Stimulated activated CD4-positive, alpha-beta T cell treated with anti-CD3 and anti-CD28 coated beads, Interleukin-4, amount 100 ng/mL, for 1 hour (primary cell): ENCODE results near the gene GSTT2.

ENCODE experiments used
- DNase-seq: peaks from one replicate; pipeline ENCODE4 v3.0.0-alpha.2; 2020

Gene GSTT2

DNA sequence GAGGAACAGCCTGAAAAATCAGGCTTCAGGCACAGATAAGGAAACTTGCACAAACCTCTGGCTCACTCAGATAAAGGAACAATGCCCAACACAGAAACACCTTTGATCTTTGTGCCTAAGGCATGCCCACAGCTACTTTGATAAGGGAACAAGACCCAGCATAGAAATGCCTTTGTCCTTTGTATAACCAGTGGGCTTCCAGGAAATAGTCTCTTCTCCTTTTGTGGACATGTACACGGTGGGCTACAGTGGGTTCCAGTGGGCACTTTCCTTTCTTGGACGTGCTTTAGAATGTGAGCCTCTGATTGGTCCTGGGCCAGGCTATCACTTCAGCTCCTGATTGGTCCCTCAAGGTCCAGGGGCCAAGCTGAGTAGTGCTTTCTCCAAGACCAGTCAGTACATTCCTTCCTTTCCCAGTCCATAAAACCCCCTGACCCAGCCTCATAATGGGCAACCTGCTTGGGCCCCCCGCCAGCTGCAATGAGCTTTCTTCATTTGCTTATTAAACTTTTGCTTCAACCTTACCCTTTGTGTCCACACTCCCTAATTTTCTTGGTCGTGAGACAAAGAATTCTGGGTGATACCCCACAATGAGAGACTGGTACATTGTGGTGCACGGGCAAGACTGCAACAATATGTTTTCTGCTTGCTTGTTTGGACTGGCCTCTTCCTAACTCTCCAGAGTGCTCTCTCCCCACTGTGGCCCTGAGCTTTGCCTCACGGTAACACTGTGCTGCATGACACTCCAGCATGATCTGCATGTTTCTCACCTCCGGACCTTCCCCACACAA is 29.5 kb downstream of the GSTT2 start:
- DNase-seq, result no peak

DNA sequence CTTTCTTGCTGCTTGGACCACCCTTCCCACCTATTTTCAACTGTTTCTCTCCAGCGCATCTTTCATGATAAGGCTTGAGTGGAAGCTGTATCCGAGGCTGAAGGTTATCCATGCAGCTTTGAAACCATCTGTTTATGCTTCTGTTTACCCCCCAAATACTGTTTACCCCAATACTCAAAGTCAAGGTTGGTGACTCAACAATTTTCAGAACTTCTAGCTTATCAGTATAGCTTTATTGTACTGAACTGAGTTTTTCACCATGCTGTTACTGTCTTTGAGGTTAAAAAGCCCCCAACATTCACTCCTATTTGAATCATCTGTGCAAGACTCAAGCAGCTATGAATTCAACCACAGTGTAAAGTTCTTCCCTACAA is 30.1 kb downstream of the GSTT2 start:
- DNase-seq, result no peak

DNA sequence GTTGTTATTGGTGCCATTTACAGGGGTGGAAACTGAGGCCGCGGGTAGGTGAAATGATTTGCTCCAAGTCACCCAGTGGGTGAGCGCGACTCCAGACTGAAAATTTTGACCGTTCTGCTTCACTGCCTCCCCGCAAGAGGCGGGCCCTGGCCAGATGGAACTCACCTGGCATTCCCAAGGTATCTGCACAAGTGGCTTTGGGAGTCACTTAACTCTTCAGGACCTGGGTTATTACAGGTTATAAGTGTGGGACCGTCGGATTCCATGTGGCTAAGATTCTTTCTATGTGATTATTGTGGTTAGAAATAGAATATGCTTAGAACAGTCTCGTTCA is 31.8 kb downstream of the GSTT2 start:
- DNase-seq, result no peak

DNA sequence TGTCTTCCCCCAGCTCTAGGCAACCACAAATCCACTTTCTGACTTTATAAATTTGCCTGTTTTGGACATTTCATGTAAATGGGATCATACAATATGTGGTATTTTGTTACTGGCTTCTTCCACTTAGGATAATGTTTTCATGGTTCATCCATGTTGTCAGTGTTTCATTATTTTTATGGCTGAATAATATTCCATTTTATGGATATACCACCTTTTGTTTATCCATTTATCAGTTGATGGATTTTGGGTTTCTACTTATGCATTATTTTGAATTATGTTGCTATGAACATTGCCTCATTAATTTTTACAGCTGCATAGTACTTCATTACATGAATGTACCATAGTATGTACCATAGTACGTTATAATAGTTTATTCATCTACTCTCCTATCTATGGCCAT is 36.2 kb downstream of the GSTT2 start:
- DNase-seq, result no peak

DNA sequence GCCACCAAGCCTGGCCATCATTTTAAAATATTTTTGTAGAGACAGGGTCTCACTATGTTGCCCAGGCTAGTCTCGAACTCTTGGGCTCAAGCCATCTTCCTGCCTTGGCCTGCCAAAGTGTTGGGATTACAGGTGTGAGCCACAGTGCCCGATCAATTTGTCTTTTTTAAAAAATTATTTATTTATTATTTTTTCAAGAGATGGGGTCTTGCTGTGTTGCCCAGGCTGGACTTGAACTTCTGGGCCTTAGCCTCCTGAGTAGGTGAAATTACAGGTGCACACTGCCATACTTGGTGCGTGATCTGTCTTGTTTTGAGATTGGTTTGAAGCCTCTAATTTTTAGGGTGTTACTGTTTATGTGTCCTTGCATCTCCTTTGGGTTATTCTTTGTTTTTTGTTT is 41.4 kb downstream of the GSTT2 start:
- no peak for DNase-seq

DNA sequence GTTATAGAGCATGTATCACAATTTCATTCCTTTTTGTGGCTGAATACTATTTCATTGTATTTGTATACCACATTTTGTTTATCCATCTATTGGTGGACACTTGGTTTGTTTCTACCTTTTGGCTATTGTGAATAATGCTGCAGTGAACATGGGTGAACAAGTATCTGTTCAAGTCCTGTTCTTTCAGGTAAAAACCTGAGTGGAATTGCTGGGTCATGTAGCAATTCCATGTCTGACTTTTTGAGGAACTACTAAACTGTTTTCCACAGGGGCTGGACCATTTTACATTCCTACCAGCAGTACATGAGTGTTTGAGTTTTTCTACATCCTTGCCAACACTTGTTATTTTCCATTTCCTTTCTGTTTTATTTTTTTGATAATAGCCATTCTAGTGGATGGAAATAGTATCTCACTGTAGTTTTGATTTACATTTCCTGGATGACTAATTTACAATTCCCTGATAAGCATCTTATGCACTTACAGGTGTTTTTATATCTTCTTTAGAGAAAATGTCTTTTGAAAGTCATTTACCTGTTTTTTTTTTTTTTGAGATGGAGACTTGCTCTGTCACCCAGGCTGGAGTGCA is 43.4 kb downstream of the GSTT2 start:
- DNase-seq, result no peak

DNA sequence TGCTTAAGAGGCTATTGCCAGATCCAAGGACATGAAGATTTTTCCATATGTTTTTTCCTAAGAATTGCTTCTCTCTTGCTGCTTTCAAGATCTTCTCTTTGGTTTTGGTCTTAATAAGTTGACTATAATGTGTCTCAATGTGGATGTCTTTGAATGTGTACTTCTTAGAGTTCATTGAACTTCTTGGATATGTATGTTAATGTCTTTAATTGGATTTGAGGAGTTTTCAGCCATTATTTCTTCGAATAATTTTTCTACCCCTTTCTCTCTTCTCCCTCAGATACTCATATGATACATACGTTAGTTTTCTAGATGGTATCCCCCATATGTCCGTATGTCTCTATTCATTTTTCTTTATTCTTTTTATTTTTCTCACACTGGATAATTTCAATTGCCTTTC is 44.4 kb downstream of the GSTT2 start:
- no peak for DNase-seq

DNA sequence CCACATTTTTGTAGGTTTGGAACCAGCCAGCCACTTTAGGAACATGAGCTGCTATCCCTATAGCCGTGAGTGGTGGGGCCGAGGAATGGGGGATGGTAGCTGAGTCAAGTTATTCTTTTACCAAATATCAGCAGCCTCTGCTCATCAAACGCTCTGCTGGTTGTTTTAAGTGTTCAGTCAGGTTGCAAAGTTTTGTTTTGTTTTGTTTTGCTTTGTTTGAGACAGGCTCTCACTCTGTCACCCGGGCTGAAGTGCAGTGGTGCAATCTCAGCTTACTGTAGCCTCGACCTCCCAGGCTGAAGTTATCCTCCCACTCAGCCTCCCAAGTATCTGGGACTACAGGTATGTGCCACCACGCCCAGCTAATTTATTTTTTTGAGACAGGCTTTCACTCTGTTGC is 45.5 kb downstream of the GSTT2 start:
- no peak for DNase-seq

DNA sequence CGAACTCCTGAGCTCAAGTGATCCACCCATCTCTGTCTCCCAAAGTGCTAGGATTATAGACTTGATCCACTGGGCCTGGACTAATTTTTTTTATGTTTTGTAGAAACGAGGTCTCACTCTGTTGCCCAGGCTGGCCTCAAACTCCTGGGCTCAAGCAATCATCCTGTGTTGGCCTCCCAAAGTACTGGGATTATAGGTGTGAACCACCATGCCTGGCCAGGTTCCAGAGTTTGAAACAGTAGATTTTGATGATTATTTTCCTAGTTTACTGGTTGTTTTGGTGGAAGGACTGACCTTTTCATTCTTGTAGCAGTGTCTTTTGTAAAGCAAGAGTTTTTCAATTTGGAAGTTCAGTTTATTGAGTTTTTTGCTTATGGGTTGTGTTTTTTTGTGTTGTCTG is 46.1 kb downstream of the GSTT2 start:
- DNase-seq, result no peak

DNA sequence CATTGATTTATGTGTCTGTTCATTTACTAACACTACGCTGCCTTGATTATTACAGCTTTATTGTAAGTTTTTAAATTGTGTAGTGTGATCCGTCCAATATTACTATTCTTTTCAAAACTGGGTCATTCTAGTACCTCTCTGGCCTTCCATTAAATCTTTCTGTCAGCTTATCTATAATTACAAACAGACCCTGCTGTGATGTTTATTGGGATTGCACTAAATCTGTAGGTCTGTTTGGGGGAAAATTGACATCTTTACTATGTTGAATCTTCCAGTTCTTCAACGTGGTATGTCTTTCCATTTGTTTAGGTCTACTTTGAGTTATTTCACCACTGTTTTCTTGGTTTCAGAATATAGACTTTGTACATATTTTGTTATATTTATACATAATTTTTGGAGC is 46.8 kb downstream of the GSTT2 start:
- DNase-seq, result no peak

DNA sequence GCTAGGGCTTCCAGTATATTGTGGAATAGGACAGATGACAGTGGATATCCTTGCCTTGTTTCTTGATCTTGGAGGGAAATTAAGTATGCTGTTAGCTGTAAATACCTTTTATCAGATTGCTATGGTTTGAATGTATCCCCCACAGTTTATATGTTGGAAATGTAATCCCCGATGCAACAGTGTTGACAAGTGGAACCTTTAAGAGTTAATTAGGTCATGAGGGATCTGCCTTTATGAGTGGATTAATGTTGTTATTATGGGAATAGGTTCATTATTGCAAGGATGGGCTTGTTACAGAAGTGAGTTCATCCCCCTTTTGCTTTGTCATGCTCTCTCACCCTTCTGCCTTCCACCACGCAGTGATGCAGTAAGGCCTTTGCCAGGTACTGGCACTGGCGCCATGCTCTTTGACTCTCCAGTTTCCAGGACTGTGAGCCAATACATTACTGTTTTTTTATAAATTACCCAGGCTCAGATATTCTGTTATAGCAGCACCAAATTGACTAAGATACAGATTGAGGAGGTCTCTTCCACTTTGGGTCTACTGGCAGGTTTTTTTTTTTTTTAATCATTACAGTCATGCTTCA is 47.5 kb downstream of the GSTT2 start:
- DNase-seq, result no peak

DNA sequence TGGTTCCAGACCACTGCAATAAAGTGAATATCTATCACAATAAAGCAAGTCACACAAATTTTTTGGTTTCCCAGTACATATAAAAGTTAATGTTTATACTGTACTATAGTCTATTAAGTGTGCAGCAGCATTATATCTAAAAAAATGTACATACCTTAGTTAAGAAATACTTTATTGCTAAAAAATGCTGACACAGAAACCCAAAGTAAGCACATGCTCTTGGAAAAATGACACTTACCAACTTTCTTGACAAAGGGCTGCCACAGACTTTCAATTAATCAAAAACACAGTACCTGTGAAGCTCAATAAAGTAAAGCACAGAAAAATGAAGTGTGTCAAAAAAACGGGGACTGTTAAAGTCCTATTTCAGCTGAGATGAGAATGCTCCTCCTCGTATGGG is 48.1 kb downstream of the GSTT2 start:
- no peak for DNase-seq

DNA sequence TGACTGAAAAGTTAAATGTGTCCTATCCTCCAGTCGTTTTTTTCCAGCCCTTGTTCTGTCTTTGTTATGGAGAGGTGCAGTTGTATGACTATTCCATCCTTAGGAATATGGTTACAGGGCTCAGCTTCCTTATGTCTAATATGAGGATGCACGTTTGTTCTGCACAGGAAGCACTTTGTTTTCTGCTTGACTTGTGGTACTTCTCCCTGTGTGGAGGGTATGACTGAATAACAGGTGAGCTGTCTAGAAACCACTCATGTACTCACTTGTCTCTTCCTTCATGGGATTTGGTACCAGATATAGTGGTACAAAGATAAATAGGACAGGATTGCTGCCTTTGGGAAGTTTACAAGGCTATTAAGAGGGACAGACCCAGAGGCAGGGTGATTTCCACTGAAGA is 48.6 kb downstream of the GSTT2 start:
- no peak for DNase-seq

DNA sequence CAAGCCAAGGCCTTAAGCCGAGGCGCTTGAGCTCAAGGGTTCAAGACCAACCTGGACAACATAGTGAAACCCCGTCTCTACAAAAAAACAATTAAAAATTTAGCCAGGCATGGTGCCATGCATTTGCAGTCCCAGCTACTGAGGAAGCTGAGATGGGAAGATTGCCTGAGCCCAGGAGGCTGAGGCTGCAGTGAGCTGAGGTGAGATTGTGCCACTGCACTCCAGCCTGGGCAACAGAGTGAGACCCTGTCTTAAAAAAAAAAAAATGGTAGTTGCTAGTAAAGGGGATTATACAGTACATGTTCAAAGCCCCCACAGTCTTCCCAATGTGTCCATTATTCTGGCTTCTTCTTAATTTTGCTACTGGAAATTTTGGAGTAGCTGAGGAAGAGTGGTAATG is 49.4 kb downstream of the GSTT2 start:
- no peak for DNase-seq

DNA sequence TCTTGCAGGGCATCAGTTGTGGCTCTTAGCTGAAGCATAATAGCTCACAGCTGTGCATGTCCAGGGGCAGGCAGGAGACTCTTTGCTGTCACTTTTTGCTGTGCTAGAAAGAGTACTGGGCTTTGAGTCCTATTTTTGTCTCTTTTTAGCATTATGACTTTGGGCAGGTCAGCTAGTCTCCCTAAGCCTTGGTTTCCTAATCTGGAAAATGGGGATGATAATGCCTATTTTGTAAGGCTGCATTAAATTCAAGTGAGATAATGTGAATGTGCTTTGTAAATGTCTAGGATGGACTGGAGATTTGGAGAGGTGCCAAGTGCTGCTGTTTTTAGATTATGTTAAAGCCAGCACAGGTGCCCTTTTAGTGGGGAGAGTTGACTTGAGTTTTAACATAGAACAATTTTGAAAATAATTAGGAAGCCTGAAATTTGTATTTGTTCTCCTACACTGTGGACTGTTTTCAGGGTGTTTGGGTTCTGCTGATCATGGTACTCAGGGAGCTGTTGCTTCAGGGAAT is 50.3 kb downstream of the GSTT2 start:
- DNase-seq, result no peak
